ENCODE data around the gene SUMO2. TPM values are rescaled to one million over a fixed set of nuclear protein-coding genes. Genes with fewer than 3 reads are reported as not detected.
A peak's percentile ranks its signal among the peaks of the same experiment; 100 is the strongest.

SUMO2 gene
- total and polyA plus RNA-seq, 9 of the 15 experiments (the other 6 are each of a cell fraction or from before 2014, with no cell fraction given), result 157 to 733 (median 419) TPM

DNA sequence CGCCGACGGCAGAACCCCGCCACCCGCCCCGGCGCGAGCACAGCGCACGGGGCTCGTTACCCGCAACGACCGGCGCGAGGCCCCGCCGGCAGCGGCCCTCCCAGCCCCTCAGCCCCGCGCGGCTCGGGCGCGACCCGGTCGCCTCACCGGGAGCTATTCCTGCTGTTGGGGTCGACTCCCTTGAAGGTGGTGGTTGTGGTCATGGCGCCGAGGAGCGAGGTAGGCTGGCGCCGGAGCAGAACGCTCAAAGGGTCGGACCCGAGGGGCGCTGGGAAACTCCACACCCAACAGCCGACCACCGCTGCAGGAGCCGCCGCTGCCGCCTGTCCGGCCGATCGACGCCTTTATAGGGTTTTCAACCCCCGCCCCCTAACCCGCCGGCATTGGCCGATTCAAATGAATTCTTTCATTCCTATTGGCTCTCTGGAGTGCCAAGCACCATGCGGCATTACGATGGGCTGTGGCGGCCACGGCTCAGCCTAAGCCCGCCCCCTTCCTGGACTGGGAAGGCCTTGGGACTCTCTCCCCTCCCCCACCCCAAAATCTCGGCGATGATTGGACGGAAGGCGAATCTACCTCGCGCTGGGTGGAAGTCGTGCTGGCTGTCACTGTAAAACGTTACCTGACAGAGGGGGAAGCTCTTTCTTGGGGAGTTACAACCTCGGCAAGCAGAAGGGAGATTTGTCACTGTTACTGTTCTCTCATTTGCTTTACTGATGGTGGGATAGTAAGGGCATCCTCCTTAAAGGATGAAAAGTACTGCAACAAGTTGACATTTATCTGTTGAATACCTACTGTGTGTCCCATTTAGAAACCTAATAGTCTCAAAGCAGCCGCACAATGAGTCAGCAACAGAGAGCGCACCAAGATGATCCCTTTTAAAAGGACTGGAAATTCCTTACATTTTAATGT is 28.3 kb downstream of the SUMO2 start, which contains the start of gene JPT1 (continued):
- TF ChIP-seq, protein P1, sequence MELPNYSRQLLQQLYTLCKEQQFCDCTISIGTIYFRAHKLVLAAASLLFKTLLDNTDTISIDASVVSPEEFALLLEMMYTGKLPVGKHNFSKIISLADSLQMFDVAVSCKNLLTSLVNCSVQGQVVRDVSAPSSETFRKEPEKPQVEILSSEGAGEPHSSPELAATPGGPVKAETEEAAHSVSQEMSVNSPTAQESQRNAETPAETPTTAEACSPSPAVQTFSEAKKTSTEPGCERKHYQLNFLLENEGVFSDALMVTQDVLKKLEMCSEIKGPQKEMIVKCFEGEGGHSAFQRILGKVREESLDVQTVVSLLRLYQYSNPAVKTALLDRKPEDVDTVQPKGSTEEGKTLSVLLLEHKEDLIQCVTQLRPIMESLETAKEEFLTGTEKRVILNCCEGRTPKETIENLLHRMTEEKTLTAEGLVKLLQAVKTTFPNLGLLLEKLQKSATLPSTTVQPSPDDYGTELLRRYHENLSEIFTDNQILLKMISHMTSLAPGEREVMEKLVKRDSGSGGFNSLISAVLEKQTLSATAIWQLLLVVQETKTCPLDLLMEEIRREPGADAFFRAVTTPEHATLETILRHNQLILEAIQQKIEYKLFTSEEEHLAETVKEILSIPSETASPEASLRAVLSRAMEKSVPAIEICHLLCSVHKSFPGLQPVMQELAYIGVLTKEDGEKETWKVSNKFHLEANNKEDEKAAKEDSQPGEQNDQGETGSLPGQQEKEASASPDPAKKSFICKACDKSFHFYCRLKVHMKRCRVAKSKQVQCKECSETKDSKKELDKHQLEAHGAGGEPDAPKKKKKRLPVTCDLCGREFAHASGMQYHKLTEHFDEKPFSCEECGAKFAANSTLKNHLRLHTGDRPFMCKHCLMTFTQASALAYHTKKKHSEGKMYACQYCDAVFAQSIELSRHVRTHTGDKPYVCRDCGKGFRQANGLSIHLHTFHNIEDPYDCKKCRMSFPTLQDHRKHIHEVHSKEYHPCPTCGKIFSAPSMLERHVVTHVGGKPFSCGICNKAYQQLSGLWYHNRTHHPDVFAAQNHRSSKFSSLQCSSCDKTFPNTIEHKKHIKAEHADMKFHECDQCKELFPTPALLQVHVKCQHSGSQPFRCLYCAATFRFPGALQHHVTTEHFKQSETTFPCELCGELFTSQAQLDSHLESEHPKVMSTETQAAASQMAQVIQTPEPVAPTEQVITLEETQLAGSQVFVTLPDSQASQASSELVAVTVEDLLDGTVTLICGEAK (IDR thresholded peaks at IDR 0.05), result peak; percentile 58; the same call in 1 of the 2 replicates
- TF ChIP-seq, protein P1 (CRISPR knock-in tag; IDR thresholded peaks at IDR 0.05), result no peak
- 0 out of 2 replicates have a peak, but pooled peaks have one; percentile 21 for TF ChIP-seq SLC30A9 (CRISPR knock-in tag; IDR thresholded peaks at IDR 0.05)
- peak; percentile 99 for TF ChIP-seq POLR2B (IDR thresholded peaks at IDR 0.05; ENCODE audit: low read depth, partially characterized antibody)
- TF ChIP-seq NEUROD1 (IDR thresholded peaks at IDR 0.05; ENCODE audit: borderline replicate concordance, low read depth, low read length, partially characterized antibody), result peak; percentile 98
- TF ChIP-seq GABPB1 (CRISPR knock-in tag; IDR thresholded peaks at IDR 0.05), result peak; percentile 67; the same call in 1 of the 2 replicates
- peak; percentile 86 to 90; a peak in 3 of 4 replicates for TF ChIP-seq SIN3A (IDR thresholded peaks at IDR 0.05; ENCODE audit: borderline replicate concordance in 2 of 2, control insufficient read depth in 1 of 2, low read depth in 2 of 2, low read length in 2 of 2)
- peak; percentile 96 for TF ChIP-seq ASH1L (IDR thresholded peaks at IDR 0.05; ENCODE audit: borderline replicate concordance, low read depth, partially characterized antibody)
- TF ChIP-seq RCOR1 (IDR thresholded peaks at IDR 0.05; ENCODE audit: borderline replicate concordance in 1 of 2, low read depth in 2 of 2, low read length in 2 of 2), result peak in 1 of 2 experiments; percentile 72; a peak in 2 of 4 replicates
- TF ChIP-seq ZNF717 (CRISPR knock-in tag; IDR thresholded peaks at IDR 0.05), result no peak
- TF ChIP-seq, protein P2, sequence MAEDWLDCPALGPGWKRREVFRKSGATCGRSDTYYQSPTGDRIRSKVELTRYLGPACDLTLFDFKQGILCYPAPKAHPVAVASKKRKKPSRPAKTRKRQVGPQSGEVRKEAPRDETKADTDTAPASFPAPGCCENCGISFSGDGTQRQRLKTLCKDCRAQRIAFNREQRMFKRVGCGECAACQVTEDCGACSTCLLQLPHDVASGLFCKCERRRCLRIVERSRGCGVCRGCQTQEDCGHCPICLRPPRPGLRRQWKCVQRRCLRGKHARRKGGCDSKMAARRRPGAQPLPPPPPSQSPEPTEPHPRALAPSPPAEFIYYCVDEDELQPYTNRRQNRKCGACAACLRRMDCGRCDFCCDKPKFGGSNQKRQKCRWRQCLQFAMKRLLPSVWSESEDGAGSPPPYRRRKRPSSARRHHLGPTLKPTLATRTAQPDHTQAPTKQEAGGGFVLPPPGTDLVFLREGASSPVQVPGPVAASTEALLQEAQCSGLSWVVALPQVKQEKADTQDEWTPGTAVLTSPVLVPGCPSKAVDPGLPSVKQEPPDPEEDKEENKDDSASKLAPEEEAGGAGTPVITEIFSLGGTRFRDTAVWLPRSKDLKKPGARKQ (CRISPR knock-in tag; IDR thresholded peaks at IDR 0.05), result no peak
- TF ChIP-seq HDAC1 (IDR thresholded peaks at IDR 0.05), result peak in 1 of 2 experiments; percentile 65; a peak in 2 of 4 replicates
- peak; percentile 13; the same call in 1 of the 2 replicates for TF ChIP-seq ZNF12 (CRISPR knock-in tag; IDR thresholded peaks at IDR 0.05)
- TF ChIP-seq, protein P3, sequence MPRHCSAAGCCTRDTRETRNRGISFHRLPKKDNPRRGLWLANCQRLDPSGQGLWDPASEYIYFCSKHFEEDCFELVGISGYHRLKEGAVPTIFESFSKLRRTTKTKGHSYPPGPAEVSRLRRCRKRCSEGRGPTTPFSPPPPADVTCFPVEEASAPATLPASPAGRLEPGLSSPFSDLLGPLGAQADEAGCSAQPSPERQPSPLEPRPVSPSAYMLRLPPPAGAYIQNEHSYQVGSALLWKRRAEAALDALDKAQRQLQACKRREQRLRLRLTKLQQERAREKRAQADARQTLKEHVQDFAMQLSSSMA (CRISPR knock-in tag; IDR thresholded peaks at IDR 0.05), result 0 out of 2 replicates have a peak, but pooled peaks have one; percentile 20

Measured in K562 (cell line).